HG03439 (cell line): ENCODE measurements around the gene RAD54L.
"Not testable (repeated sequence)": the region's sequence is repeated elsewhere in the genome, so short reads cannot be mapped to it uniquely, and the experiment has no call there.

Experiments
- ATAC-seq: cut with Tn5 transposase; IDR thresholded peaks from one replicate; pipeline ENCODE4 v1.9.1; 2021; ENCODE audit warnings: mild to moderate bottlenecking, moderate library complexity; ENCODE audit not compliant: unreplicated experiment

Gene RAD54L

GRCh38 chr1:46247436-46248121 lies at the start of gene RAD54L:
Gene RAD54L, plus strand, starts transcription at chr1:46247763. Its CDS starts 643 bp downstream, at chr1:46248406.
- peak; percentile 95 for ATAC-seq

- peak; percentile 85 for ATAC-seq
Observed at GRCh38 chr1:46197964-46198811, 49.4 kb upstream of the RAD54L start, which contains the start of gene POMGNT1. Gene POMGNT1, minus strand, starts transcription at chr1:46198434. Its CDS starts 613 bp downstream, at chr1:46197821.

- no peak for ATAC-seq
Observed at GRCh38 chr1:46199233-46199749, 48.3 kb upstream of the RAD54L start.

- no peak for ATAC-seq
Observed at GRCh38 chr1:46203738-46204405, 43.7 kb upstream of the RAD54L start.

DNA sequence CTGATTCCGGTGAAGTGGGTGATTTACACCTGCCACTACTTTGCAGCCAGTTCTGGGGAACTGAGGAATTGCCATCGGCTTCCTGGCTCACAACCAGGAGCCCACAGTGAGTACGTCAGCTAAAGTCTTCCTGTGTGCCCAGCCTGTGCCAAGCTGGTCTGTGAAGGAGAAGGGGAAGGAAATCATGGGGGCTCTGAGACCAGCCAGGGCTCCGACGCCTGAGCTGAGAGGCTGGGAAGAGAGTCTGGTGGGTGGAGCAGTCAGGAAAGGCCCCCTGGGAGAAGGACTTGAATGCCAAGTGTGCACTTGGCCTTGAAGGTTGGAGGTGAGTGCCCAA lies 43.2 kb upstream of the RAD54L start:
- no peak for ATAC-seq

DNA sequence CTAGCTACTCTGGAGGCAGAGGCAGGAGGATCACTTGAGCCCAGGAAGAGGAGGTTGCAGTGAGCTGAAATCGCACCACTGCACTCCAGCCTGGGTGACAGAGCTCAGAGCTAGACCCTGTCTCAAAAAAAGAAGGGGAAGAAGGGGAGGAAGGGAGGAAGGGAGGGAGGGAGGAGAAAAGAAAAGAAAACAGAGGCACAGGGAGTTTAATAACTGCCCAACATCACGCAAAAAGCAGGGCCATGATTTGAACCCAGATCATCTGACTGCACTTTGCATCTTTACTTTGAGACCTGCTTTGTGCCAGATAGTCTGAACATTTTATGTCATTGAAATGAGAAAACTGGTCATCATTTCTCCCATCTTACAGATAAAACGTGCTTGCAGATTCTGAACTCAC lies 42.4 kb upstream of the RAD54L start:
- ATAC-seq, result no peak

DNA sequence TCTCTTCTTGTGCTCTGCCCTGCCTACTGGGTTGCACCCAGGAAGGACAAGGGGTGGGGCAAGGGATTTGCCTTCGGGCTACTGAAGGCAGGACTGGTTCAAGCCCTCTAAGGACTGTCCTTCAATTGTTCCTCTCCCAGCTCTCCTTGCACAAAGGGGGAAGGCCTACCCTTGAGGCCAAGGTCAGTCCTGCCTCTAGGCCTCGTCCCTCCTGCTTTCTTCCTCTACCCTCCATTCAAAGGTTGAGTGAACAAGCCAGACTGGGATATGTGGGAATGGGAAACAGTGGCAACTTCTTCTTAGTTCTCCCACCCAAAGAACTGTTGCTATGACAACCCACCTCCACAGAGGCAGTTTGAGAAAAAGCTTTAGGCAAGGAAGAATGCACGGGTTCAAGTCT lies 41.8 kb upstream of the RAD54L start:
- no peak for ATAC-seq

DNA sequence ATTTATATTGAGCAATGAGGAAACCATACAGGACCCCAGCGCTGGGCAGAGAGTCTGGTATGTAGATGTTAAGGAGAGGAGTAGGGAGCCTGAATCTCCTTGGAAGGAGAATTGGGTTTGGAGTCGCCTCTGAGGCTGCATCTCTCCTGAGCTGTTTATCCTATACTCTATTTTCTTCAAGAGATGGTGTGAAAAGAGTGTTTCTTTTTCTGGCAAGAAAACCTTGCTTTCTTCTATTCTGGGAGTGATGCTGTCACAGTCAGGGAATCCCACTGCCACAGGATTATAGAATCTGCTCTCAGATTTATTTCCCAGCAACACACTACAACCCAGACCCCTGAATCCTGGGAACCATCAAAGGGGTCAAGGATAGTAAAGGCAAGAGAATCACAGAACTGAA lies 41.2 kb upstream of the RAD54L start:
- ATAC-seq, result no peak

GRCh38 chr1:46210561-46210960 lies 37.0 kb upstream of the RAD54L start:
- no peak for ATAC-seq

- no peak for ATAC-seq
Observed at GRCh38 chr1:46211051-46211450, 36.5 kb upstream of the RAD54L start.

DNA sequence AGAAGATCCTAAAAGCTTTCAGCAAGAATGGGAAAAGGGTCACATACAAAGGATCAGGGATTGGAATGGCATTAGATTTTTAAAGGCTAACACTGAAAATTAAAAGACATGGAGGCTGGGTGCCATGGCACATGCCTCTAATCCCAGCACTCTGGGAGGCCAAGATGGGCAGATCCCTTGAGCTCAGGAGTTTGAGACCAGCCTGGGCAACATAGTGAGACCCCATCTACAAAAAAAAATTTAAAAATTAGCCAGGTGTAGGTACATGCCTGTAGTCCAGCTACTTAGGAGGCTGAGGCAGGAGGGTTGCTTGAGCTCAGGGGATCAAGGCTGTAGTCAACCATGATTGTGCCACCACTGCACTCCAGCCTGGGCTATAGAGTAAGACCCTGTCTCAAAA lies 32.1 kb upstream of the RAD54L start:
- ATAC-seq, result no peak

- ATAC-seq, result no peak
Observed at GRCh38 chr1:46218443-46218842, 29.1 kb upstream of the RAD54L start.

GRCh38 chr1:46219551-46220520 lies 27.7 kb upstream of the RAD54L start:
- ATAC-seq, result no peak

- no peak for ATAC-seq
Observed at GRCh38 chr1:46220808-46221207, 26.8 kb upstream of the RAD54L start.

DNA sequence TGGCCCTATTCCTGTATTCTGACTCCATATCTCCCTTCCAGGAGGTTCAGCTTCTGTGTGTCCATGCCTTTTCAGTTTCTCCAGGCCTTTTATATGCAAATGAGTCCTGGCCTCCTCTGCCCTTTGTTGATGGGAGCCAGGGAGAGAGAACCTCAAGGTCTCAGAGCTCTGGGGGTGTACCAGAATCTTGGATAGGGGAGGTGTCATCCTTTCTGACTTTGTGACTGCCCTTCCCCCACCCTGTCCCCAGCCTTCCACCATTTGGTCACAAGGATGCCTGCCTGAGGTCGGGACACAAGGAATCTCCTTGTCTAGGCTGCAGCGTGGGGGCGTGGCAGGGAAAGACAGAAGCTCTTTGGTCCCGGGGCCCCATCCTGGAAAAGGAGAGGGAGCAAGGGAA lies 25.8 kb upstream of the RAD54L start:
- ATAC-seq, result no peak

- not testable (repeated sequence) for ATAC-seq
Observed at GRCh38 chr1:46223055-46223454, 24.5 kb upstream of the RAD54L start.

DNA sequence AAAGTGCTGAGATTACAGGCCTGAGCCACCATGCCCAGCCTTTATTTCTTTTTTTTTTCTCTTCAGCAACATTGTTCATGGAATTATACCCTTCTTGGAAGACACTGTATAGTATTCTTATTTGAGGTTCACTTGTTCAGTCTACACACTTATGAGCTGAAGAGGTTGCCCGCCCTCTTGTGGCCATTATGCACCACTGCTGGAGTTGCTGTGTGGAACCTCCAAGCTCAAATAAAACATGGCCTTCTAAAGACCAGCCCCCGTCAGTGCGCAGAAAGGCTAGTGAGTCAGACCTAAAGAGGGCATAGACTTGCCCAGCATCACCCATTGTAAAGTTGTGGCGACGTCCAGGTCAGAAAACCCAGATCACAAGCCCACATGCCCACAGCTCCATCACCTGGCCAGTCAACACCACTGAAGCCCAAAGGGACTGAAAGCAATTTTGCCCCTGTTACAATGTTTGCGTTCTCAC lies 24.1 kb upstream of the RAD54L start:
- ATAC-seq, result peak; percentile 86

DNA sequence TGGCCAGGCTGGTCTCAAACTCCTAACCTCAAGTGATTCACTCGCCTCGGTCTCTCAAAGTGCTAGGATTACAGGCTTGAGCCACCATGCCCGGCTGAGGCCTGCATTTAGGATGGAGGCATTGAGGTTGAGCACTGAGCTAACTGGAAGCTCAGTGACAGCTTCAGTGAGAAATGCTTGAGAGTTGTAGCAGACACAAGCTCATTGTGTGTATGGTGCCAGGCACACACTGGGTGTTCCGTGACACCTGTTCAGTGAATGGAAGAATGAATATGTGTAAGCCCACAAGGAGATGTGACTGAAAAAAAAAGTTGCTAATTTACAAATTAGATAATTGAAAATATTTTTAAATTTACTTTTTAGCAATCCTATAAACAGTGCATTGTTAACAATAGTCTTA lies 22.6 kb upstream of the RAD54L start:
- ATAC-seq, result no peak

DNA sequence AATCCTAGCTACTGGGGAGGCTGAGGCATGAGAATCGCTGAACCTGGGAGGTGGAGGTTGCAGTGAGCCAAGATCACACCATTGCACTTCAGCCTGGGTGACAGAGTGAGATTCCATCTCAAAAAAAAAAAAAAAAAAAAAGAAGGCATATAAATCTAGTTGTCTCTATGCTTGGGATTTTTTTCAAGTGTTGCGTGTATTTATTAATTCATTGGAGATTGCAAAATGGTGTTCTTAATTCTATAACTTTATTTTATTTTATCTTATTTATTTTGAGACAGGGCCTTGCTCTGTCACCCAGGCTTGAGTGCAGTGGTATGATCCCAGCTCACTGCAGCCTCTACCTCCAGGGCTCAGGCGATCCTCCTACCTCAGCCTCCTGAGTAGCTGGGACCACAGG lies 16.3 kb upstream of the RAD54L start:
- ATAC-seq, result not testable (repeated sequence)

GRCh38 chr1:46236882-46237281 lies 10.7 kb upstream of the RAD54L start:
- ATAC-seq, result no peak
